Small intestine (tissue), 7 donors: Measurements from ENCODE around the gene PSMB10. TPM values are rescaled to one million over a fixed set of nuclear protein-coding genes. Genes with fewer than 3 reads are reported as not detected.

ENCODE experiments used
- DNase-seq, 2 donors: peaks; one replicate each; pipeline versions ENCODE4 v3.0.0 to v3.0.0-alpha.2; 2013
- FAIRE-seq: peaks from 2 replicates; lab custom pipeline; 2012; peaks lifted over from hg19 to GRCh38; lab: Jason Lieb, UNC
- H3K27ac ChIP-seq, 3 donors: one replicate each; pipeline ENCODE4 v1.5.1; 2013; ENCODE audit warnings: low read length in 2 of 3, mild to moderate bottlenecking in 2 of 3, control low read depth in 1 of 3, inconsistent platforms in 1 of 3, low read depth in 1 of 3, moderate library complexity in 1 of 3
- H3K27me3 ChIP-seq, 3 donors: one replicate each; pipeline ENCODE4 v1.6.1; 2013; ENCODE audit warnings: low read length in 3 of 3, inconsistent platforms in 1 of 3; ENCODE audit not compliant: control insufficient read depth in 3 of 3, insufficient read depth in 3 of 3
- H3K36me3 ChIP-seq, 3 donors: one replicate each; pipeline ENCODE4 v1.6.1; 2013; ENCODE audit warnings: low read length in 3 of 3, inconsistent platforms in 1 of 3, low read depth in 1 of 3, mild to moderate bottlenecking in 1 of 3, moderate library complexity in 1 of 3; ENCODE audit not compliant: control insufficient read depth in 3 of 3, insufficient read depth in 2 of 3
- H3K4me1 ChIP-seq, 3 donors: one replicate each; pipeline ENCODE4 v1.6.1; 2013; ENCODE audit warnings: low read length in 2 of 3, inconsistent platforms in 1 of 3, low read depth in 1 of 3, mild to moderate bottlenecking in 1 of 3, moderate library complexity in 1 of 3; ENCODE audit not compliant: control insufficient read depth in 3 of 3, insufficient read depth in 2 of 3
- H3K4me3 ChIP-seq, 3 donors: one replicate each; pipeline ENCODE4 v1.5.1; 2013; ENCODE audit warnings: low read length in 3 of 3, control low read depth in 1 of 3, inconsistent platforms in 1 of 3, low read depth in 1 of 3, mild to moderate bottlenecking in 1 of 3, moderate library complexity in 1 of 3
- H3K9me3 ChIP-seq, 2 donors: one replicate each; pipeline ENCODE4 v1.6.1; 2013; ENCODE audit warnings: low read depth in 1 of 2, low read length in 1 of 2; ENCODE audit not compliant: control insufficient read depth in 2 of 2, insufficient read depth in 1 of 2
- WGBS, 3 donors: extraction: QIAGEN DNeasy Blood & Tissue Kit; methylation state at CpG; one replicate each; pipeline ENCODE4 v1.1.7; 2013; 5-methylcytosine and 5-hydroxymethylcytosine counted together
- polyA plus RNA-seq, 4 donors: library from polyadenylated mRNA; stranded (reverse) in 3 of 4; unstranded in 1 of 4; fragments of 200-250 nt in 3 of 4; fragments of 120-200 nt in 1 of 4; gene quantifications; one replicate each; pipeline versions ENCODE4 v1.2.1 to v1.2.3, GENCODE V29; 2013
- donor health status: healthy with polysubstance abuse.
- donor health status: control.
- donor health status: control.
- donor health status: Bipolar disorder and iron deficiency.
- donor health status: healthy.

The PSMB10 gene
- polyA plus RNA-seq, 4 donors, result 90.6 to 354 (median 221) TPM

DNA sequence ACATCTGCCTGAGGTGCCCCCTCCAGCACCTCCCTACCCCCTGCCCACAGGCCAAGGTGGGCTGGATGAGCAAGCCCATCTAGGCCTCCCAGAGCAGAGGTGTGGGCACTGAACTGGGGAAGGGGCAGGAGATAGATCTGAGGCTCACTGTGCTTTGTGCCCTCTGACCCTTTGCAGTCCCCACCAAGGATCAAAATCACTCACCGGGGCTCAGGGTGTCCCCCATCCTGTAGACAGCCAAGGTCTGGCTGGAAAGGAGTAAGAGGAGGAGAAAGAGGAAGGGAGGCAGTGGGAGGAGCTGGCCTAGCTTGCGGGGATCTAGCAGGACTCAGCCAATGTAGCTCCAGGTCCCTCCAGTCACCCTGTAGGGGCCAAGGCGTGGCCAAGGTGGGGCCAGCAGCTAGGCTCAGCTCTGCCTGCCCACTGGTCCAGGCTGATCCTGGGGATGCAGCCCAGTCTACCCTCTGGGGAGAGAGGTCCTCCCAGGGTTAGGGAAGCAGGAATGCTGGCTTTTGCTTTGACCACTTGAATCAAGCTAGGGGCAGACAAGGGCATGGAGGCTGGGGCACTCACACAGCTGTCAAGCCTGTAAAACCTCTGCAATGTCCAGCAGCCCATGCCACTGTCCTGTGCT is 30.0 kb upstream of the PSMB10 start:
- Histone ChIP-seq H3K27me3 (peaks cover 0 to 5% (median 3%) of the 10 kb centered on the region in 3 donors), H3K9me3 (no peaks in the 10 kb centered on the region), H3K36me3 (peaks cover 0 to 35% (median 0%) of the 10 kb centered on the region in 3 donors), H3K27ac (peak overlapping the region in 1 of 3 donors; percentile 14), H3K4me1 (peaks cover 0 to 31% (median 0%) of the 10 kb centered on the region in 3 donors), H3K4me3 (peak overlapping the region in 1 of 3 donors; percentile 64)
- no peak for DNase-seq
- WGBS, 3 donors, result 63 to 83% (median 77%) methylated on average over 3 of the region's 3 CpGs
- FAIRE-seq, result no peak

DNA sequence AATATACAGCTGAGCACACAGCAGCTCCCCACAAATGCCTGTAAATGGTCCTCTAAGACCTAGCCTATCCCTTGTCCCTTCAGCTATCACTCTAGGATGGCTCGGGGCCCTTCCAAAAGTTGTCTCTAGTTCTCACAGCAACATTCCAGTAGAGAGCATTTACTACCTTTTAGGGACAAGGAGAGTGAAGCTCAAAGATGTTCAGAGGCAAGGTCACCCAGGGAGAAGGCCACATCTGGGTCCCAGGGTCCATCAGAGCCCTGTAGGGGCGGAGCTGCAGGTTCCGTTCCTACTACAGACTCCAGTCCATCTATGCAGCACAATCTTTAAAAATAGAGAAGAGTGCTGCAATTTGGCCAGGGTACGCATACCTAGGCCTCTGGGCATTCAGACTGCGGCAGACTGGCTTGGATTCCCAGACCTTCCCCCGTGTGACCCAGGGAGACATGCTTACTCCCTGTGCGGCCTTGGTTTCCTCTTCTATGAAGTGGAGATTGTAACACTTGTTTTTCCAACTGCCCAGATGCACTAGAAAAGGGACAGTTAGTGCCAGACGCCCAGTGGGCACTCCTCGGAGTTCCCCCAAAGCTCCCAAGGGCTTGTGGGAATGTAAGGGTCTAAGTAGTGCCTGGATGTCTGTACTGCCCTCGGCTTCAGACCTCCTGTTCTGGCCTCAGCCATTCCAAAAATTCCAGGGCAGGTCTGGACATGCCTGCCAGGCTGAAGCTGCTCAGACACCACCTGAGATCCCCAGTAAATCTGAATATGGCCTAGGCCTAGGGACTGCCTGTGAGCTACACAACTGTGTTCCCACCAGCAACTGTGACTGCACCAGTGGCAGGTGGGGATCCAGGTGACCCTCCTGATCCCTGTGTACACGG is 29.3 kb upstream of the PSMB10 start:
- Histone ChIP-seq H3K9me3 (no peaks in the 10 kb centered on the region), H3K27ac (peak overlapping the region in 1 of 3 donors; percentile 15), H3K36me3 (peaks cover 0 to 42% (median 0%) of the 10 kb centered on the region in 3 donors), H3K4me3 (no peak overlapping the region), H3K4me1 (peaks cover 0 to 31% (median 0%) of the 10 kb centered on the region in 3 donors), H3K27me3 (peaks cover 0 to 5% (median 3%) of the 10 kb centered on the region in 3 donors)
- DNase-seq (no peak), FAIRE-seq (no peak)
- 76 to 92% (median 86%) methylated on average over 11 of the region's 11 CpGs for WGBS, 3 donors

DNA sequence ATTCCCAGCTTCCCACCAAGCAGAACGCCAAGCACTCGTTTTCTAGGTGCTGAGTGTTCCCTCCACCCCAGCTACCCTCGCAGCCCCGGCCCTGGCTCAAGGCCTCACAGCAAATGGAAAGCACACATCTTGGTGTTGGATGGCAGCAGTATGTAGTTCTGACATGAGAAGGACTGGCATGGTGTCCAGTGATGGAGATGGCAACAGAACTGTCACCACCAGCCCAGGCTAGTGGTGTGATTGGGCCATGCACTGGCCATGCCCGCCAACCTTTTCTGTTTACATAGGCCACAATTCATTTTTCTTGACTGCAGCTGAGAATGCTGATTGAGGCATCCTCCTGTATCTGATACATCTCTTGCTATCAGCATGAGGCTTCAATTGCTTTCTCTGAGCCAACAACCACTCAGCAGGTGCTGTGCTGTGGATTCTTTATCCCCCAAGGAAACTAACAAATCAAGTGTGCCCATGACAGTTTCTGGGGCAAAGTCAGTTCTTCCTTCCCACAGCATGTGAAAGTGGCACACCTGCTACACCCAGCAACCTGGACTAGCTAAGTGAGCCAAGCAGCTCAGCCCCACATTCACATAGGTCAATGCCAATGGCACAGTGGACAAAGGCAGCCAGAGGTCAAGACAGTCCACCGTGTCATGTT is 28.0 kb upstream of the PSMB10 start:
- no peak overlapping the region for H3K4me3 ChIP-seq
- peaks cover 0 to 3% (median 3%) of the 10 kb centered on the region in 3 donors for H3K27me3 ChIP-seq
- no peaks in the 10 kb centered on the region for H3K9me3 ChIP-seq
- FAIRE-seq (no peak), DNase-seq (no peak)
- peaks cover 0 to 31% (median 0%) of the 10 kb centered on the region in 3 donors for H3K4me1 ChIP-seq
- H3K36me3 ChIP-seq, result peaks cover 0 to 55% (median 0%) of the 10 kb centered on the region in 3 donors
- H3K27ac ChIP-seq, result no peak overlapping the region
- 81 to 87% (median 86%) methylated on average over 6 of the region's 6 CpGs for WGBS, 3 donors

DNA sequence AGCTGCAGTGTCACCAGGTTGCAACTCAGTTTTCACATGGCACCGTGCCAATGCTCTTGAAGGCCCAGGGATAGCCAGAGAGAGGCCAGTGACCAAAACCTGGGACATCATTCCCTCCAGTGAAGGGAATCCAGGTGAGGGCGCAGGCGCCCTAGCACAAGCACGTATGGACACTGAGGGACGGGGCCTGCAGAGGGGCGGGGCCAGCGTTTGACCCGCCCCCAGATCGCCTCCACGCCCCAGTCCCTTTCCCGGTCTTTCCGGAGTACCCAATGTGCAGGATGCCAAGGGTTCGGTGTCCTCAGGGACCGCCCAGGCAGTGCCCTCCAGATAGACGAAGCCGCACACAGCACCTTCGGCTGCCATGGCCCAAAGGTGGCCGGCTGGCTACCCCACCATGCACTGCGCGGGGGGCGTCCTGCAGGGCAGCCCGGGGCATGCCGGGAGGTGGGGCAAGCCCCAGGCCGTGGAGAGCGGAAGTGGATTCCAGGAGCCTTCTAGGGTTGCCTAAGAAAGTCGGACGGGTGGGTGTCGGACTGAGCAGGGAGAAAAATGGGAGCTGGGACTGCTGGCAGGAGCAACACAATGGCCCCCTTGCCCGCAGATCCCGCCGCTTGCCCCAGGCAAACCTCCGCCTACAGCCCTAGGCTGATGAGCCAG is 27.1 kb upstream of the PSMB10 start:
- 43 to 62% (median 58%) methylated on average over 32 of the region's 32 CpGs for WGBS, 3 donors
- H3K27ac ChIP-seq, result peak overlapping the region in 1 of 3 donors; percentile 8
- H3K9me3 ChIP-seq, result no peaks in the 10 kb centered on the region
- no peak for FAIRE-seq
- DNase-seq, result peak; percentile 20 to 72
- peaks cover 0 to 63% (median 0%) of the 10 kb centered on the region in 3 donors for H3K36me3 ChIP-seq
- peaks cover 0 to 31% (median 0%) of the 10 kb centered on the region in 3 donors for H3K4me1 ChIP-seq
- H3K4me3 ChIP-seq, result peak overlapping the region in 1 of 3 donors; percentile 45
- peaks cover 0 to 3% (median 0%) of the 10 kb centered on the region in 3 donors for H3K27me3 ChIP-seq

DNA sequence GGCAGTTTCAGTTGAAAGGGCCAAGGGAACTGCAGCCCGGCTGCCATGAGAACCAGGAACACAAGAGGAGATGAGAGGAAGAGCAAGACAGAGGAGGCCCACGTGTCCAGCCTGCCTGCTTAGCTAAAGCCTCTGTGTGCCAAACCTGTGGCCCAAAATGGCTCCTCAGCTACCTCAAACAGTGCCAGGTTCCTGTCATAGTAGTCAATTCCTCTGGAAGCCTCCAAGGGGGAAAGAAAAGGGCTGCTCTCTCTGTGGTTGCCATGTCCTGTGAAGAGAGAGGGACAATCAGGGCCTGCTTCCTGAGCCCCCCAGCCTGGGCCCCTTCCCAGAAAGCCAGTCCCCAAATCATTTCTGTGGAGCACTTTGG is 26.6 kb upstream of the PSMB10 start:
- DNase-seq (no peak), FAIRE-seq (no peak)
- H3K4me1 ChIP-seq, result peaks cover 0 to 31% (median 0%) of the 10 kb centered on the region in 3 donors
- peak overlapping the region in 1 of 3 donors; percentile 8 for H3K27ac ChIP-seq
- H3K4me3 ChIP-seq, result peak overlapping the region in 1 of 3 donors; percentile 45
- WGBS, 3 donors, result 68 to 86% (median 70%) methylated on average over 2 of the region's 2 CpGs
- peaks cover 0 to 69% (median 0%) of the 10 kb centered on the region in 3 donors for H3K36me3 ChIP-seq
- peaks cover 0 to 3% (median 0%) of the 10 kb centered on the region in 3 donors for H3K27me3 ChIP-seq
- no peaks in the 10 kb centered on the region for H3K9me3 ChIP-seq

DNA sequence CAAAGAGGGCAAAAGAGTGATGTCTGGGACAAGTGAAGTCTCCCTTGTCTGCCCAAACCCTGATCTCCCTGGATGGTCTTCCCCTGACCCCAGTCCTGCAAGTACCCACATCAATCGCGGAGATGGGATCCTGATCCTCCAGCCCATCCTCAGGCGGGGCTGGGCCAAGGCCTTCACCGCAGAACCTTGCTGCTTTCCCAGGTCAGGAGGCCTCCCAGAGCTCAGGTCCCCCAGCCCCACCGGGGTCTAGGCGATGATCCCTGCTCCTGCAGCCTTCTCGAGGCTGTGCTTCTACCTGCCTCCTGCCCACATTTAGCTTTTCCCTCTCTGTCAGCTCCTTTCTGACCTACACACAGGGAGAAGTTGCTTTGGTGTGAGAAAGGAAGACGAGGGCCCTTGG is 25.5 kb upstream of the PSMB10 start:
- WGBS, 3 donors, result 76 to 93% (median 83%) methylated on average over 8 of the region's 8 CpGs
- DNase-seq (no peak), FAIRE-seq (no peak)
- Histone ChIP-seq H3K27ac (peak overlapping the region in 1 of 3 donors; percentile 19), H3K36me3 (peaks cover 0 to 78% (median 0%) of the 10 kb centered on the region in 3 donors), H3K4me1 (peaks cover 0 to 24% (median 0%) of the 10 kb centered on the region in 3 donors), H3K9me3 (no peaks in the 10 kb centered on the region), H3K27me3 (no peaks in the 10 kb centered on the region), H3K4me3 (no peak overlapping the region)

DNA sequence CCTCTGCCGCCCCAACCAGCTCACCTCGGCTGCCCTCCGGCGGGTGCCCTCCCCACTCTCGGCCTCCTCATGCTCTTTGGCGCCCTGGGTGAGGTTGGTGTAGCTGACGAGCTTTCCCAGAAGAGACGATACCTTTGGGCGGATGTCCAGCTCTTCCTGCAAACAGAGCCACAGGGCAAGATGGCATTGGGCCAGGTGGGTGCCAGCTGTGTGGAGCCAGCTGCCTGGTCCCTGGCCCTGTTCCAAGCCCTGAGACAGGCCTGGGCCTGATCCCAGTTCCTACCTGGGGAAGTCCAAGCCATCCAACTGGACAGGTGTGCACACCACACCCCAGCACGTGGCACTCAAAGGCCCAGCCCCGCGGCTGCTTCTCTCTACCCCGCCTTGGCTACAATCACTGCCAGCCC is 24.9 kb upstream of the PSMB10 start:
- Histone ChIP-seq H3K27me3 (no peaks in the 10 kb centered on the region), H3K9me3 (no peaks in the 10 kb centered on the region), H3K4me1 (peaks cover 0 to 19% (median 0%) of the 10 kb centered on the region in 3 donors), H3K36me3 (peaks cover 0 to 78% (median 0%) of the 10 kb centered on the region in 3 donors), H3K27ac (peak overlapping the region in 1 of 3 donors; percentile 45), H3K4me3 (no peak overlapping the region)
- WGBS, 3 donors, result 17 to 62% (median 39%) methylated on average over 11 to 13 of the region's 13 CpGs
- FAIRE-seq (no peak), DNase-seq (peak in 1 of 2 donors; percentile 74)
